K562 (cell line): ENCODE measurements around the gene UGT2B15.
"Not testable (repeated sequence)": the region's sequence is repeated elsewhere in the genome, so short reads cannot be mapped to it uniquely, and the experiment has no call there.

Experiments used
- ARHGAP35 ChIP-seq: fragments of 450-650 bp; IDR thresholded peaks from 2 replicates; pipeline ENCODE4 v1.6.1; 2018; ENCODE audit not compliant: partially characterized antibody
- CEBPB ChIP-seq: fragments of 450-650 bp; IDR thresholded peaks from 2 replicates; pipeline ENCODE4 v1.6.1; 2016; ENCODE audit warnings: missing genetic modification characterization, missing compliant biosample characterization
- NBN ChIP-seq: fragments of 450-650 bp; IDR thresholded peaks from 2 replicates; pipeline ENCODE4 v1.6.1; 2016; ENCODE audit warnings: low read depth, mild to moderate bottlenecking
- PCBP1 ChIP-seq: fragments of 200-400 bp; formaldehyde crosslinking; IDR thresholded peaks from 2 replicates; pipeline ENCODE4 v1.6.1; 2018; ENCODE audit warnings: mild to moderate bottlenecking, low read depth, low read length; ENCODE audit not compliant: poor library complexity, severe bottlenecking
- POLR2A ChIP-seq: fragments of 450-650 bp; conservative IDR thresholded peaks from 2 replicates; pipeline ENCODE4 v1.6.1; 2016
- ZC3H4 ChIP-seq: sonication (generic); formaldehyde crosslinking; IDR thresholded peaks from 2 replicates; pipeline ENCODE4 v1.9.0; 2021; ENCODE audit warnings: missing genetic modification reagents, borderline replicate concordance
- TF ChIP-seq, protein P1 (sequence below), 2 experiments: fragments of 450-650 bp; formaldehyde crosslinking in 1 of 2; IDR thresholded peaks; 2 replicates each; pipeline versions ENCODE4 v1.4.0 to v1.6.1; 2014 to 2020; ENCODE audit warnings: mild to moderate bottlenecking in 2 of 2, borderline replicate concordance in 1 of 2, low read depth in 1 of 2
- TF ChIP-seq, protein P2 (sequence below), 3 experiments: IDR thresholded peaks in 2 of 3; conservative IDR thresholded peaks in 1 of 3; 2 replicates each; pipeline ENCODE4 v1.5.1; 2011 to 2012; ENCODE audit warnings: low read length in 3 of 3, mild to moderate bottlenecking in 3 of 3, control low read depth in 2 of 3, improper control_type of control experiment in 1 of 3, inconsistent platforms in 1 of 3, low read depth in 1 of 3, mixed read lengths in 1 of 3, moderate library complexity in 1 of 3; ENCODE audit not compliant: insufficient read depth in 2 of 3

DNA sequence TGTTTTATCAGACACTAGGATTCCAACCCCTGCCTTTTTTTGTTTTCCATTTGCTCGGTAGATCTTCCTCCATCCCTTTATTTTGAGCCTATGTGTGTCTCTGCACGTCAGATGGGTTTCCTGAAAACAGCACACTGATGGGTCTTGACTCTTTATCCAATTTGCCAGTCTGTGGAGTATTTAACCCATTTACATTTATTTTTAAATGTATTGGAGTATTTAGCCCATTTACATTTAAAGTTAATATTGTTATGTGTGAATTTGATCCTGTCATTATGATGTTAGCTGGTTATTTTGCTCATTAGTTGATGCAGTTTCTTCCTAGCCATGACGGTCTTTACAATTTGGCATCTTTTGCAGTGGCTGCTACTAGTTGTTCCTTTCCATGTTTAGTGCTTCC, 10.8 kb upstream of the UGT2B15 start:
- TF ChIP-seq, protein P1, sequence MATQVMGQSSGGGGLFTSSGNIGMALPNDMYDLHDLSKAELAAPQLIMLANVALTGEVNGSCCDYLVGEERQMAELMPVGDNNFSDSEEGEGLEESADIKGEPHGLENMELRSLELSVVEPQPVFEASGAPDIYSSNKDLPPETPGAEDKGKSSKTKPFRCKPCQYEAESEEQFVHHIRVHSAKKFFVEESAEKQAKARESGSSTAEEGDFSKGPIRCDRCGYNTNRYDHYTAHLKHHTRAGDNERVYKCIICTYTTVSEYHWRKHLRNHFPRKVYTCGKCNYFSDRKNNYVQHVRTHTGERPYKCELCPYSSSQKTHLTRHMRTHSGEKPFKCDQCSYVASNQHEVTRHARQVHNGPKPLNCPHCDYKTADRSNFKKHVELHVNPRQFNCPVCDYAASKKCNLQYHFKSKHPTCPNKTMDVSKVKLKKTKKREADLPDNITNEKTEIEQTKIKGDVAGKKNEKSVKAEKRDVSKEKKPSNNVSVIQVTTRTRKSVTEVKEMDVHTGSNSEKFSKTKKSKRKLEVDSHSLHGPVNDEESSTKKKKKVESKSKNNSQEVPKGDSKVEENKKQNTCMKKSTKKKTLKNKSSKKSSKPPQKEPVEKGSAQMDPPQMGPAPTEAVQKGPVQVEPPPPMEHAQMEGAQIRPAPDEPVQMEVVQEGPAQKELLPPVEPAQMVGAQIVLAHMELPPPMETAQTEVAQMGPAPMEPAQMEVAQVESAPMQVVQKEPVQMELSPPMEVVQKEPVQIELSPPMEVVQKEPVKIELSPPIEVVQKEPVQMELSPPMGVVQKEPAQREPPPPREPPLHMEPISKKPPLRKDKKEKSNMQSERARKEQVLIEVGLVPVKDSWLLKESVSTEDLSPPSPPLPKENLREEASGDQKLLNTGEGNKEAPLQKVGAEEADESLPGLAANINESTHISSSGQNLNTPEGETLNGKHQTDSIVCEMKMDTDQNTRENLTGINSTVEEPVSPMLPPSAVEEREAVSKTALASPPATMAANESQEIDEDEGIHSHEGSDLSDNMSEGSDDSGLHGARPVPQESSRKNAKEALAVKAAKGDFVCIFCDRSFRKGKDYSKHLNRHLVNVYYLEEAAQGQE (IDR thresholded peaks at IDR 0.05; ENCODE audit: borderline replicate concordance) = not testable (repeated sequence)
- TF ChIP-seq, protein P1 (CRISPR knock-in tag; IDR thresholded peaks at IDR 0.05; ENCODE audit: low read depth) = not testable (repeated sequence)
- not testable (repeated sequence) for TF ChIP-seq PCBP1; POLR2A; NBN; ARHGAP35; ZC3H4 (CRISPR knock-in tag); CEBPB (tag)
- TF ChIP-seq, protein P2, sequence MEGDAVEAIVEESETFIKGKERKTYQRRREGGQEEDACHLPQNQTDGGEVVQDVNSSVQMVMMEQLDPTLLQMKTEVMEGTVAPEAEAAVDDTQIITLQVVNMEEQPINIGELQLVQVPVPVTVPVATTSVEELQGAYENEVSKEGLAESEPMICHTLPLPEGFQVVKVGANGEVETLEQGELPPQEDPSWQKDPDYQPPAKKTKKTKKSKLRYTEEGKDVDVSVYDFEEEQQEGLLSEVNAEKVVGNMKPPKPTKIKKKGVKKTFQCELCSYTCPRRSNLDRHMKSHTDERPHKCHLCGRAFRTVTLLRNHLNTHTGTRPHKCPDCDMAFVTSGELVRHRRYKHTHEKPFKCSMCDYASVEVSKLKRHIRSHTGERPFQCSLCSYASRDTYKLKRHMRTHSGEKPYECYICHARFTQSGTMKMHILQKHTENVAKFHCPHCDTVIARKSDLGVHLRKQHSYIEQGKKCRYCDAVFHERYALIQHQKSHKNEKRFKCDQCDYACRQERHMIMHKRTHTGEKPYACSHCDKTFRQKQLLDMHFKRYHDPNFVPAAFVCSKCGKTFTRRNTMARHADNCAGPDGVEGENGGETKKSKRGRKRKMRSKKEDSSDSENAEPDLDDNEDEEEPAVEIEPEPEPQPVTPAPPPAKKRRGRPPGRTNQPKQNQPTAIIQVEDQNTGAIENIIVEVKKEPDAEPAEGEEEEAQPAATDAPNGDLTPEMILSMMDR (IDR thresholded peaks at IDR 0.05 in 2 of 3, conservative IDR thresholded peaks at IDR 0.05 in 1 of 3; ENCODE audit: insufficient read depth in 2 of 3, low read depth in 1 of 3, low read length in 3 of 3) = not testable (repeated sequence)
